ENCODE data around the gene BCL7A.

GRCh38 chr12:122031342-122032216, 9.9 kb downstream of the BCL7A start:
- no peak for TF ChIP-seq TCF4 (CRISPR knock-in tag; IDR thresholded peaks at IDR 0.05; ENCODE audit: borderline replicate concordance)
- no peak for TF ChIP-seq PATZ1 (CRISPR knock-in tag; IDR thresholded peaks at IDR 0.05; ENCODE audit: borderline replicate concordance)
- TF ChIP-seq CSDC2 (CRISPR knock-in tag; IDR thresholded peaks at IDR 0.05) = no peak
- TF ChIP-seq BACH2 (CRISPR knock-in tag; IDR thresholded peaks at IDR 0.05; ENCODE audit: borderline replicate concordance) = no peak
- TF ChIP-seq TSHZ2 (CRISPR knock-in tag; IDR thresholded peaks at IDR 0.05) = no peak
- TF ChIP-seq RARB (CRISPR knock-in tag; IDR thresholded peaks at IDR 0.05) = no peak
